Measurements from ENCODE around the gene SSH2. TPM values are rescaled to one million over a fixed set of nuclear protein-coding genes. Genes with fewer than 3 reads are reported as not detected.

SSH2 gene
- total RNA-seq, 4 donors from 2014 or later = 20.7 to 31.1 (median 23.1) TPM

DNA sequence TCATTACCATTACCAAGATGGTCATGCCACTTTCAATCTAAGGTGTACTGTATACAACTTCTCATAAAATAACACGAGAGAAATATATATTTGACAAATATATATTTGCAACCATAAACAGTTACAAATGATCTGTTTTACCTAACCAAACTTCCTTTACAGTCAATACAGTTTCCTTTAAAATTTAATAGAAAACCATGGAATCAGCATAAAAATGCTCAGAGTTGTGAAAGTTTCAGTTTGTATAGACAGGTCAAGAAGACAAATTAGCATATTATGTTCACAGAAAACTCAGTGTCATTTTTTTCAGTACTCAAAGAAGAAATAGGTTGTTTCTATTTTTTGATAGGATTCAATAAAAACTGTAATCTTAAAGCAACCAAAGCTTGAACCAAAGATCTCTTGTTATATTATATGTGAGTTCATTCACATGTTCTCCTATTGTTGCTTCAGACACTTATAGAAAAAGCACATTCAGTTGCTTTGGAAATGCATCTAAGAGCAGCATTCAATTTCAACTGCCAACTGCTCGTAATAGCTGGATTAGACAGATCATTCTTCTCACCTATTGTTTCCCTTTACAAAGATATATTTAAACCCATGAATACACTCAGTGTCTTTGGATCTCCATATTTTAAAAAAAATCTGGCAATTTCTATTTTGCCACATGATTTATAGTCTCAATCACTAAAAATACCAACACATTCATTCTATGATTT lies 15.1 kb downstream of the SSH2 start:
- Histone ChIP-seq H3K9me3 (no peaks in the 10 kb centered on the region), H3K4me1 (peaks cover 12 to 25% (median 19%) of the 10 kb centered on the region in 4 donors), H3K27me3 (no peaks in the 10 kb centered on the region), H3K4me3 (no peak overlapping the region), H3K27ac (replicated peaks in 1 of 4) (no peak overlapping the region), H3K36me3 (peaks cover 0 to 6% (median 0%) of the 10 kb centered on the region in 4 donors)
- WGBS = 68% methylated on average over 2 of the region's 2 CpGs
- TF ChIP-seq POLR2A (IDR thresholded peaks at IDR 0.05; ENCODE audit: low read depth) (no peak), EP300 (IDR thresholded peaks at IDR 0.05) (no peak), POLR2AphosphoS5 (IDR thresholded peaks at IDR 0.05) (no peak)
- TF ChIP-seq, protein P1, sequence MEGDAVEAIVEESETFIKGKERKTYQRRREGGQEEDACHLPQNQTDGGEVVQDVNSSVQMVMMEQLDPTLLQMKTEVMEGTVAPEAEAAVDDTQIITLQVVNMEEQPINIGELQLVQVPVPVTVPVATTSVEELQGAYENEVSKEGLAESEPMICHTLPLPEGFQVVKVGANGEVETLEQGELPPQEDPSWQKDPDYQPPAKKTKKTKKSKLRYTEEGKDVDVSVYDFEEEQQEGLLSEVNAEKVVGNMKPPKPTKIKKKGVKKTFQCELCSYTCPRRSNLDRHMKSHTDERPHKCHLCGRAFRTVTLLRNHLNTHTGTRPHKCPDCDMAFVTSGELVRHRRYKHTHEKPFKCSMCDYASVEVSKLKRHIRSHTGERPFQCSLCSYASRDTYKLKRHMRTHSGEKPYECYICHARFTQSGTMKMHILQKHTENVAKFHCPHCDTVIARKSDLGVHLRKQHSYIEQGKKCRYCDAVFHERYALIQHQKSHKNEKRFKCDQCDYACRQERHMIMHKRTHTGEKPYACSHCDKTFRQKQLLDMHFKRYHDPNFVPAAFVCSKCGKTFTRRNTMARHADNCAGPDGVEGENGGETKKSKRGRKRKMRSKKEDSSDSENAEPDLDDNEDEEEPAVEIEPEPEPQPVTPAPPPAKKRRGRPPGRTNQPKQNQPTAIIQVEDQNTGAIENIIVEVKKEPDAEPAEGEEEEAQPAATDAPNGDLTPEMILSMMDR (IDR thresholded peaks at IDR 0.05) = no peak
- intact Hi-C loops (cut with DNase I) = no loop called here
- no peak for DNase-seq (ENCODE audit: extremely low spot score)

DNA sequence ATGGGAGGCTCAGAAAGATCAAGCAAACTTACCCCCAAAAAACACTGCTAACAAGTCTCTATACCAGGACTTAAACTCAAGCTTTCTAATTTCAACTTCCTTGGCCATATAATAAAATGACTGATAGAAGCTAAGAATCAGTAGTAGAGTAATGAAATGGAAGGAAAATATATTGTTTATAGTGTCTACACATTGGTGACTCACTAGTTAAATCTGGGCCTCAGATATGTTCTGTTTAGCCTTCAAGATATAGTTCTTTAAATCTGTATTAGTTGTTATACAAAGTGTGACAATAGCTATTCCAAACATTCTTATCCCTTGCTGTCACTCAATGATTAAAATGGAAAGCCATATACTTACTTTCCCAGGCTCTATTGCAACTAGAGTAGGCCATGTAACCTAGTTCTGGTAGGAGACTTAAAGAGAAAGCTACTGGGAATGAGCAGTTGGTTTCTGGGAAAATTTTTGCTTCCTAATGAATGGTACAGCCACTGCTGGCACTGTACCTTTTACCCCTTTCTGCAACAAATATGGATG lies 18.3 kb downstream of the SSH2 start:
- H3K27me3 ChIP-seq = no peaks in the 10 kb centered on the region
- no peak overlapping the region for H3K27ac ChIP-seq (replicated peaks in 1 of 4)
- DNase-seq (ENCODE audit: extremely low spot score) = no peak
- H3K9me3 ChIP-seq = no peaks in the 10 kb centered on the region
- H3K4me3 ChIP-seq = no peak overlapping the region
- peaks cover 0 to 10% (median 7%) of the 10 kb centered on the region in 4 donors for H3K4me1 ChIP-seq
- no peak for TF ChIP-seq POLR2AphosphoS5 (IDR thresholded peaks at IDR 0.05)
- TF ChIP-seq, protein P1 (IDR thresholded peaks at IDR 0.05) = no peak
- no peak for TF ChIP-seq EP300 (IDR thresholded peaks at IDR 0.05)
- TF ChIP-seq POLR2A (IDR thresholded peaks at IDR 0.05; ENCODE audit: low read depth) = no peak
- intact Hi-C loops (cut with DNase I) = no loop called here
- H3K36me3 ChIP-seq = peaks cover 0 to 6% (median 0%) of the 10 kb centered on the region in 4 donors

GRCh38 chr17:29909236-29910003 lies 20.6 kb downstream of the SSH2 start:
- TF ChIP-seq POLR2AphosphoS5 (IDR thresholded peaks at IDR 0.05) (no peak), POLR2A (IDR thresholded peaks at IDR 0.05; ENCODE audit: low read depth) (no peak), EP300 (IDR thresholded peaks at IDR 0.05) (no peak)
- TF ChIP-seq, protein P1 (IDR thresholded peaks at IDR 0.05) = no peak
- Histone ChIP-seq H3K36me3 (peaks cover 0 to 6% (median 0%) of the 10 kb centered on the region in 4 donors), H3K27ac (replicated peaks in 1 of 4) (no peak overlapping the region), H3K9me3 (no peaks in the 10 kb centered on the region), H3K4me1 (no peaks in the 10 kb centered on the region), H3K27me3 (no peaks in the 10 kb centered on the region), H3K4me3 (no peak overlapping the region)
- intact Hi-C loops (cut with DNase I) = no loop called here
- WGBS = 92% methylated on average over 6 of the region's 6 CpGs
- no peak for DNase-seq (ENCODE audit: extremely low spot score)

DNA sequence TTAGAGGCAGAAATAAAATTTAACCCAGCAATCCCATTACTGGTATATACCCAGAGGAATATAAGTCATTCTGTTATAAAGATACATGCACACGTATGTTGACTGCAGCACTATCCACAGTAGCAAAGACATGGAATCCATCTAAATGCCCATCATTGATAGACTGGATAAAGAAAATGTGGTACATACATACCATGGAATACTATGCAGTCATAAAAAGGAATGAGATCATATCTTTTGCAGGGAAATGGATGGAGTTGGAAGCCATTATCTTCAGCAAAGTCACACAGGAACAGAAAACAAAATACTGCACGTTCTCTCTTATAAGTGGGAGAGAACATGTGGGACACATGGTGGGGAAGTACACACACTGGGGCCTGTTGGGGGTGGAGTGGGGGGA lies 23.1 kb downstream of the SSH2 start:
- TF ChIP-seq POLR2A (IDR thresholded peaks at IDR 0.05; ENCODE audit: low read depth) (no peak), EP300 (IDR thresholded peaks at IDR 0.05) (no peak), POLR2AphosphoS5 (IDR thresholded peaks at IDR 0.05) (no peak)
- Histone ChIP-seq H3K36me3 (no peaks in the 10 kb centered on the region), H3K4me3 (no peak overlapping the region), H3K27me3 (no peaks in the 10 kb centered on the region), H3K27ac (replicated peaks in 1 of 4) (no peak overlapping the region), H3K4me1 (no peaks in the 10 kb centered on the region), H3K9me3 (no peaks in the 10 kb centered on the region)
- intact Hi-C loops (cut with DNase I) = no loop called here
- 92% methylated on average over 2 of the region's 2 CpGs for WGBS
- no peak for DNase-seq (ENCODE audit: extremely low spot score)

GRCh38 chr17:29905879-29906167 lies 24.2 kb downstream of the SSH2 start:
- H3K27ac ChIP-seq (replicated peaks in 1 of 4) = no peak overlapping the region

More at GRCh38 chr17:29905879-29906167, 24.2 kb downstream of the SSH2 start:
- H3K9me3 ChIP-seq = no peaks in the 10 kb centered on the region
- no peaks in the 10 kb centered on the region for H3K36me3 ChIP-seq
- 98% methylated on average over 3 of the region's 3 CpGs for WGBS
- H3K4me1 ChIP-seq = no peaks in the 10 kb centered on the region
- TF ChIP-seq POLR2A (IDR thresholded peaks at IDR 0.05; ENCODE audit: low read depth) (no peak), EP300 (IDR thresholded peaks at IDR 0.05) (no peak), POLR2AphosphoS5 (IDR thresholded peaks at IDR 0.05) (no peak)
- TF ChIP-seq, protein P1 (IDR thresholded peaks at IDR 0.05) = no peak
- intact Hi-C loops (cut with DNase I) = no loop called here
- H3K27me3 ChIP-seq = no peaks in the 10 kb centered on the region
- no peak overlapping the region for H3K4me3 ChIP-seq
- no peak for DNase-seq (ENCODE audit: extremely low spot score)
